Measurements from ENCODE around the gene ZNF213.
A peak's percentile ranks its signal among the peaks of the same experiment; 100 is the strongest.

The ZNF213 gene

DNA sequence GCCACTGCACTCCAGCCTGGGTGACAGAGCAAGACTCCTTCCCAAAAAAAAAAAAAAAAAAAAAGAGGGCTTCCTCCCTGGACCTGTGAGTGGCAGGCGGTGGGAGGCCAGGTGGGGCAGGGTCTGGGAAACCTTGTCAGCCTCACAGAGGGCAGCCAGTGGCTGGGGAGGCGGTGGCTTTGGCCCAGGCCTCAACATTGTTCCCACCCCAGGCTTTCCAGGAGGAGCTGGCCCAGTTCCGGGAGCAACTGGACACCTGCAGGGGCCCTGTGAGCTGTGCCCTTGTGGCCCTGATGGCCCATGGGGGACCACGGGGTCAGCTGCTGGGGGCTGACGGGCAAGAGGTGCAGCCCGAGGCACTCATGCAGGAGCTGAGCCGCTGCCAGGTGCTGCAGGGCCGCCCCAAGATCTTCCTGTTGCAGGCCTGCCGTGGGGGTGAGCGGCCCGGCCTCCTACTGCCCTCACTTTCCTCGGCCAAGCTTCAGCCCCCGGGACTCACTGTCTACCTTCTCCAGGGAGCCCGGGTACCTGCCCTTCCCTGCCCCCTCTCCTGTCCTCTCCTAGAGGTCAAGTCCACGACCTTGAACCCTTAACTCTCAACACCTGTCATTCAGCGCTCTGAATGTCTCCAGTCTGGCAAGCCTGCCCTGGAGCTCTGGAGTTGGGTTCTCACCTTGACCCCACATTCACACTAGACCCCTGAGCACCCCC lies 12.4 kb downstream of the ZNF213 start:
- H3K4me3 ChIP-seq (ENCODE audit: low read length): no peak overlapping the region
- TF ChIP-seq, protein P1, sequence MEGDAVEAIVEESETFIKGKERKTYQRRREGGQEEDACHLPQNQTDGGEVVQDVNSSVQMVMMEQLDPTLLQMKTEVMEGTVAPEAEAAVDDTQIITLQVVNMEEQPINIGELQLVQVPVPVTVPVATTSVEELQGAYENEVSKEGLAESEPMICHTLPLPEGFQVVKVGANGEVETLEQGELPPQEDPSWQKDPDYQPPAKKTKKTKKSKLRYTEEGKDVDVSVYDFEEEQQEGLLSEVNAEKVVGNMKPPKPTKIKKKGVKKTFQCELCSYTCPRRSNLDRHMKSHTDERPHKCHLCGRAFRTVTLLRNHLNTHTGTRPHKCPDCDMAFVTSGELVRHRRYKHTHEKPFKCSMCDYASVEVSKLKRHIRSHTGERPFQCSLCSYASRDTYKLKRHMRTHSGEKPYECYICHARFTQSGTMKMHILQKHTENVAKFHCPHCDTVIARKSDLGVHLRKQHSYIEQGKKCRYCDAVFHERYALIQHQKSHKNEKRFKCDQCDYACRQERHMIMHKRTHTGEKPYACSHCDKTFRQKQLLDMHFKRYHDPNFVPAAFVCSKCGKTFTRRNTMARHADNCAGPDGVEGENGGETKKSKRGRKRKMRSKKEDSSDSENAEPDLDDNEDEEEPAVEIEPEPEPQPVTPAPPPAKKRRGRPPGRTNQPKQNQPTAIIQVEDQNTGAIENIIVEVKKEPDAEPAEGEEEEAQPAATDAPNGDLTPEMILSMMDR (conservative IDR thresholded peaks at IDR 0.05; ENCODE audit: low read length): no peak
- no peak for DNase-seq (ENCODE audit: low read depth)

DNA sequence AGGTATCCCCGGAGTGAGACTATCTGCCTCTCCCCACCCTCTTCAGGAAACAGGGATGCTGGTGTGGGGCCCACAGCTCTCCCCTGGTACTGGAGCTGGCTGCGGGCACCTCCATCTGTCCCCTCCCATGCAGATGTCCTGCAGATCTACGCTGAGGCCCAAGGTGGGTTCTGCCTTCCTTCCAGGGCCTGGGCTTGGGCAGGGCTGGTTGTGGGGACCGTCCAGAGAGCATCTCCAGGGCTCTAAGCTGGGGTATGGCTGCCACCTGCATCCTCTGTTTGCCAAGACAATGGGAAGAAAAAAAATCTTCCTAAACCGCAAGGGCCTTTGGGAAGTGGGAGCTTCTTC lies 12.9 kb downstream of the ZNF213 start:
- DNase-seq (ENCODE audit: low read depth): no peak
- TF ChIP-seq, protein P1 (conservative IDR thresholded peaks at IDR 0.05; ENCODE audit: low read length): no peak
- H3K4me3 ChIP-seq (ENCODE audit: low read length): no peak overlapping the region

DNA sequence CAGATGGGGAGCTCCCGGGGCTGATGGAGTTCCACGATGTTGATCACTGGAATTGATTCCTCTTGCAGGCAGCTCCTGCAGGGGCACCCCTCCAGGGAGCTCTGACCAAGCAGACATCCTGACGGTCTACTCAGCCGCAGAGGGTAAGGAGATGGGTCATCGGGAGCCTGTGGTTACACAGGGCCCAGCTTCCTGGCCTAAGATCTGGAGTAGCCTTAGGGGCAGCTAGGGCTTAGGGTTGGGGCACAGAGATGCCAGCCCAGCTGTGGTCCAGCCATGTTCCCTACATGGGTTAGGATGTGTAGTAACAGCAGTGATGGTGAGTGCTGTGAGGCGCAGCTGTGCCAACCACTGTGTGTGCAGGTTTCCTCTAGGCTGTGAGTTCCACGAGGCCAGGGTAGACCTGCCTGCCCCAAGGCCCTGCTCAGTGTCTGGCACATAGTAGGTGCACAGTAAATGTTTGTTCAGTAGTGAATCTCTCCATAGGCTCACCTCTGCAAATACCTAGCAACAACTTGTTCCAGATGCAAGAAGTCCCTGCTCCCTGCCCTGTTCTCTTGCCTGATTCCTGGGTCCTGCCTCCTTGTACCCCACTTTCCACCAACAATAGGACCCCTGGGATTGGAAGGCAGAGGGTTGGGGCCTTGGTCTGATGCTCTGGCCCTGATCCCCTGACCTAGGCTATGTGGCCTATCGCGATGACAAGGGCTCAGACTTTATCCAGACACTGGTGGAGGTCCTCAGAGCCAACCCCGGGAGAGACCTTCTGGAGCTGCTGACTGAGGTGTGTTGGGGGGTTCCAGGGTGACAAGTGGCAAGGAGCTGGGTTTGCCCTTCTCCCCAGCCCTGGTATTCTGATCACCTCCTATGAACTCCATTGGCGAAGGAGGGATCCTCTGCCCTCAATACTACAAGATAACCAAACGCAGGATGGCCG lies 13.7 kb downstream of the ZNF213 start:
- no peak overlapping the region for H3K4me3 ChIP-seq (ENCODE audit: low read length)
- no peak for DNase-seq (ENCODE audit: low read depth)
- TF ChIP-seq, protein P1 (conservative IDR thresholded peaks at IDR 0.05; ENCODE audit: low read length): no peak

DNA sequence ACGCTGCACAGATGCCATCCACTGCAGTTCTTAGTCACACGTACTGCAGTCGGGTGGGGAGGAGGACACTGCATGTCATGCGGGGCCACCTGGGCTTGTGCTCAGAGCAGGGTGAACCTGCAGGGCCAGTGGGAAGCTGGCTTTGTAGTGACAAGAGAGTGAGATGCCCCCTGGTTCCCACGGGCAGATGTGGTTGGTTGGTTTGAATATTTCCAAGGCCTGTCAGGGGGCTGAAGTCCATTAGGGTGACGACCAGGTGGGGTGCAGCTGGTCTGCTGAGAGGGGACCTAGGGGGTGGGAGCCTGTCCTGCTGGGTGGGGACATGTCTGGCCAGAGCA lies 14.3 kb downstream of the ZNF213 start:
- H3K4me3 ChIP-seq (ENCODE audit: low read length): no peak overlapping the region
- TF ChIP-seq, protein P1 (conservative IDR thresholded peaks at IDR 0.05; ENCODE audit: low read length): no peak
- no peak for DNase-seq (ENCODE audit: low read depth)

DNA sequence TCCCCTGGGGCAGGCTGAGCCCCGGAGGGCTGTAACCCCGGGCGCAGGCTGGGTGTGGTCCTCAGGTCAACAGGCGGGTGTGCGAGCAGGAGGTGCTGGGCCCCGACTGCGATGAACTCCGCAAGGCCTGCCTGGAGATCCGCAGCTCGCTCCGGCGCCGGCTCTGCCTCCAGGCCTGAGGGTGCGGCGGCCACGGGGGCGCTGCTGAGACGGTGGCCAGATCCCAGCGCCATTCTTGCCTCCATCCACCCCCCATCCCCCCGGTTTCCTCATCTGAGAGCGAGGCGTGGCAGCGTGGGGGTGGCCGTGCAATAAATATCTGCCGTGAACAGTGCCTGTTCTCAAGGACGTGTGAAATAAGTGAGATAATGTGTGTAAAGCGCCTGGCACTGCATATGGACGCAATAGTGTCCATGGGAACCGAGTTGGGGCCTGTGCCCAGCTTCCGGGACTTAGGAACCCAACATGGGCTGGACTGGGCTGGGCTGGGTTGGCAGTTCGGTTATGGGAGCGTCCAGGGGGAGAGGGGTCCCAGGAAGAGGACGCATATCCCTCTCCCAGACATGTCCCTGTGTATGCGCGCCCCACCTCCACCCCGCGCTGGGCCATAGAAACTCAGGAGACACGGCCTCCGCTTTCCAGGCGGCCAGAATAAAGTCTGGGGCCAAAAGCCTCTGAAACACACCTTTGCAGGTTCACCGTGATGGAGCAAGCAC lies 15.0 kb downstream of the ZNF213 start:
- DNase-seq (ENCODE audit: low read depth): peak; percentile 63
- peak overlapping the region; percentile 87 for H3K4me3 ChIP-seq (ENCODE audit: low read length)
- TF ChIP-seq, protein P1 (conservative IDR thresholded peaks at IDR 0.05; ENCODE audit: low read length): peak; percentile 50

DNA sequence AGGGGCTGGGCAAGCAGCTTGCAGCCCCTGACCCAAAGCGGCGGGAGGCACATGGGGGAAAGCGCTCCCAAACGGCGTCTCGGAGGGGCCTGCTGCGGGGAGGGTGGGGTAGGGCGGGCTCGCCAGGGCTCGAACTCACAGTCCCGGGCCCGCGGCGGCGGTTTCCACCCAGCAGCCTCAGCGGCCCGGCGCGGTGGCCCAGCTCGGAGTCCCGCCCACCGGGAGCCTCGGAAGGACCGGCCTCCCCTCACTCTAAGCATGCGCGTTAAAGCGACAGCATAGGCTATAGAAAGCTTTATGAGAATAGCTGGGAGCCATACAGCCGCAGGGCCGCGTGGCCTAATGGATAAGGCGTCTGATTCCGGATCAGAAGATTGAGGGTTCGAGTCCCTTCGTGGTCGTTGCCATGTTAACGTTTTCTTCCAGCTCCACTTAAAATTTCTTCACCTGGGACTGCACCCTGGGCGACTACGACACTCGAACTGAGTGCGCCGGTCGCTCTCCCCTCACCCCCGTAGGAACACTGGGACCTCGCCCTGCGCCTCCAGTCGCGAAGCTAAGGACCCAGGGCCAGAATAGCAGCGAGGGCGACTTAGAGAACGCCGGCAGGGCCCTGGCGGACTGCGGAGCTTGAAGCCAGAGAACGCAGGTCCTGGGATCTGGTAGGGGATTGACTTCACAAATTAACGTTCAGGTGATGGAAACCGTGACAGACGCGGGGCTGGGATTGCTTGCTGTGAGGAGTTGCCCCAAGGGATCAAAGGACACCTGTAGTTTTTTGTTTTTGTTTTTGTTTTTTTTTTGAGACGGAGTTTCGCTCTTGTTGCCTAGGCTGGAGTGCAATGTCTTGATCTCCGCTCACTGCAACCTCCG lies 15.8 kb downstream of the ZNF213 start:
- H3K4me3 ChIP-seq (ENCODE audit: low read length): peak overlapping the region; percentile 87
- peak; percentile 93 for DNase-seq (ENCODE audit: low read depth)
- TF ChIP-seq, protein P1 (conservative IDR thresholded peaks at IDR 0.05; ENCODE audit: low read length): no peak; the same call in 1 of the 2 replicates
